HG03354 (cell line): ENCODE measurements around the gene PIGV.
A peak's percentile ranks its signal among the peaks of the same experiment; 100 is the strongest.

Source experiments
- ATAC-seq: cut with Tn5 transposase; IDR thresholded peaks from one replicate; pipeline ENCODE4 v1.9.1; 2021; ENCODE audit warnings: mild to moderate bottlenecking; ENCODE audit not compliant: unreplicated experiment, poor library complexity, severe bottlenecking

Gene PIGV

DNA sequence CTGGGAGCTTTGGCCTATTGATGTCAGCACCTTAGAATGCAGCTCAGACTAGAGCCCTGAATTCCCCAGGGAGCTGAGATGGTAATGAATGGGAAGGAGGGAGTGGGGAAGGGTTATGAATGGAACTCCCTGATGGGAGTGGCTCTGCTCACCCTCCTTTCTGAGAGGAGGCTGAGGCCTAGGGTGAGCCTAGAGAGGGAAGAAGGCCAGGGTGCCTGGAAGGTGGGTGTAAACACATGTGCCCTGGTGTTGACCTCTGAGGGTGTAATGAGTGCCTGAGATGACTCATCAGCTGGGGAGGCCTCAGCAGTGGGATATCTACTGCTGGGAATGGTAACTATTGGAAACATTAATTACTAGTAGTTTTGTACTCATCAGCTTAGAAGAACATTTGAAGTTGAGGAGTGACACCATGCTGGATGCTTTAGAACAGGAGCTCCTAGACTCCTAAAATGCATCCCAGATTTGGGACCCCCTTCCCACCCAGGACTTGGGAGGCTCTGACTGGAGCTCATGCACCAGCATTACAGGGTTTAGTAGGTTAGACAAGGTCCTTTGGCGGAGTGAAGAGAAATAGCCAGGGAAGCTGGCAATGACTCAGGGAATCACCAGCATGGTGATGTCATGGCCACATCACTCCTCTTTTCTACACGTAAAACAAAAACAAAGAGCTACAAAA is 16.0 kb upstream of the PIGV start:
- no peak for ATAC-seq

DNA sequence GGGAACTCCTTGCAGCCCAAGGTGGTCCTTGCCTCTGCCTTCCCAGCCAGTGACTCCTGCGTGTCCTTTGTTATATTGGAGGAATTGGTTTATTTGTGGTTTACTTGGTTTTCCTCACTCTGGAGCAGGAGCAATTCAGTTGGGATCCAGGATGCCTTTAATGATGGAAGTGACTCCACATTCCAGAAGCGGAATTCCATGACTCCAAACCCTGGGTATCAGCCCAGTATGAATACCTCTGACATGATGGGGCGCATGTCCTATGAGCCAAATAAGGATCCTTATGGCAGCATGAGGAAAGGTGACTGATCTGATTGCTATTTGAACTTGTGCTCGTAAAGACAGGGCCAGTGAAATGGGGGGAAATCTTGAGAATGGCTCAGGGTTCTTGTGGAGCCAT is 15.1 kb upstream of the PIGV start:
- no peak for ATAC-seq

DNA sequence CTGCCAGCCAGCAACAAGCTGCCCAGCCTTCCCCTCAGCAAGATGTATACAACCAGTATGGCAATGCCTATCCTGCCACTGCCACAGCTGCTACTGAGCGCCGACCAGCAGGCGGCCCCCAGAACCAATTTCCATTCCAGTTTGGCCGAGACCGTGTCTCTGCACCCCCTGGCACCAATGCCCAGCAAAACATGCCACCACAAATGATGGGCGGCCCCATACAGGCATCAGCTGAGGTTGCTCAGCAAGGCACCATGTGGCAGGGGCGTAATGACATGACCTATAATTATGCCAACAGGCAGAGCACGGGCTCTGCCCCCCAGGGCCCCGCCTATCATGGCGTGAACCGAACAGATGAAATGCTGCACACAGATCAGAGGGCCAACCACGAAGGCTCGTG is 13.3 kb upstream of the PIGV start:
- no peak for ATAC-seq

DNA sequence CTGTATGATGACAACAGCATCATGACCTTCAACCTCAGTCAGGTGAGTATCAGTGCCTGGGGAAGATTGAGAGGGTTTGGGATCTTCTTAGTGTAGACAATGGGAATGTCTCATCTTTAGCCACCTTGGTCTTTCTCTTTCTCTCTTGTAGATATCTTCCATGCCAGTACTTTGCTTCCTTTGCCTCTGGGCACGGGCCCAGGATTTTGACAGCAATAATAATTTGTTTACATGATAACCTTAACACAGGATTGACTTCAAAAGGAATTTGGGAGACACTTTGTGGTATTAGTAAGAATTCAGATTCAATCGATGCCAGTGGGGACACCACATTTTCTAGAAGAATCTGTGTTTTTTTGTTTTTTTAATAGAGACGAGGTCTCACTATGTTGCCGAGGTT is 12.1 kb upstream of the PIGV start:
- ATAC-seq = no peak

DNA sequence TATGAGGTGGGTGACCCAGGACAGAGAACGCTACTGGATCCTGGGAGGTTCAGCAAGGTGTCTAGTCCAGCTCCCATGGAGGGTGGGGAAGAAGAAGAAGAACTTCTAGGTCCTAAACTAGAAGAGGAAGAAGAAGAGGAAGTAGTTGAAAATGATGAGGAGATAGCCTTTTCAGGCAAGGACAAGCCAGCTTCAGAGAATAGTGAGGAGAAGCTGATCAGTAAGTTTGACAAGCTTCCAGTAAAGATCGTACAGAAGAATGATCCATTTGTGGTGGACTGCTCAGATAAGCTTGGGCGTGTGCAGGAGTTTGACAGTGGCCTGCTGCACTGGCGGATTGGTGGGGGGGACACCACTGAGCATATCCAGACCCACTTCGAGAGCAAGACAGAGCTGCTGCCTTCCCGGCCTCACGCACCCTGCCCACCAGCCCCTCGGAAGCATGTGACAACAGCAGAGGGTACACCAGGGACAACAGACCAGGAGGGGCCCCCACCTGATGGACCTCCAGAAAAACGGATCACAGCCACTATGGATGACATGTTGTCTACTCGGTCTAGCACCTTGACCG is 8.6 kb upstream of the PIGV start:
- ATAC-seq = no peak

DNA sequence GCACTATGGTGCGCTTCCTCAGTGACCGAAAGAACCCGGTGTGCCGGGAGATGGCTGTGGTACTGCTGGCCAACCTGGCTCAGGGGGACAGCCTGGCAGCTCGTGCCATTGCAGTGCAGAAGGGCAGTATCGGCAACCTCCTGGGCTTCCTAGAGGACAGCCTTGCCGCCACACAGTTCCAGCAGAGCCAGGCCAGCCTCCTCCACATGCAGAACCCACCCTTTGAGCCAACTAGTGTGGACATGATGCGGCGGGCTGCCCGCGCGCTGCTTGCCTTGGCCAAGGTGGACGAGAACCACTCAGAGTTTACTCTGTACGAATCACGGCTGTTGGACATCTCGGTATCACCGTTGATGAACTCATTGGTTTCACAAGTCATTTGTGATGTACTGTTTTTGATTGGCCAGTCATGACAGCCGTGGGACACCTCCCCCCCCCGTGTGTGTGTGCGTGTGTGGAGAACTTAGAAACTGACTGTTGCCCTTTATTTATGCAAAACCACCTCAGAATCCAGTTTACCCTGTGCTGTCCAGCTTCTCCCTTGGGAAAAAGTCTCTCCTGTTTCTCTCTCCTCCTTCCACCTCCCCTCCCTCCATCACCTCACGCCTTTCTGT is 7.3 kb upstream of the PIGV start:
- ATAC-seq = no peak

DNA sequence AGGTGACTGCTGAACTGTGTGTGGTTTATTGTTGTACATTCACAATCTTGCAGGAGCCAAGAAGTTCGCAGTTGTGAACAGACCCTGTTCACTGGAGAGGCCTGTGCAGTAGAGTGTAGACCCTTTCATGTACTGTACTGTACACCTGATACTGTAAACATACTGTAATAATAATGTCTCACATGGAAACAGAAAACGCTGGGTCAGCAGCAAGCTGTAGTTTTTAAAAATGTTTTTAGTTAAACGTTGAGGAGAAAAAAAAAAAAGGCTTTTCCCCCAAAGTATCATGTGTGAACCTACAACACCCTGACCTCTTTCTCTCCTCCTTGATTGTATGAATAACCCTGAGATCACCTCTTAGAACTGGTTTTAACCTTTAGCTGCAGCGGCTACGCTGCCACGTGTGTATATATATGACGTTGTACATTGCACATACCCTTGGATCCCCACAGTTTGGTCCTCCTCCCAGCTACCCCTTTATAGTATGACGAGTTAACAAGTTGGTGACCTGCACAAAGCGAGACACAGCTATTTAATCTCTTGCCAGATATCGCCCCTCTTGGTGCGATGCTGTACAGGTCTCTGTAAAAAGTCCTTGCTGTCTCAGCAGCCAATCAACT is 6.4 kb upstream of the PIGV start:
- no peak for ATAC-seq

DNA sequence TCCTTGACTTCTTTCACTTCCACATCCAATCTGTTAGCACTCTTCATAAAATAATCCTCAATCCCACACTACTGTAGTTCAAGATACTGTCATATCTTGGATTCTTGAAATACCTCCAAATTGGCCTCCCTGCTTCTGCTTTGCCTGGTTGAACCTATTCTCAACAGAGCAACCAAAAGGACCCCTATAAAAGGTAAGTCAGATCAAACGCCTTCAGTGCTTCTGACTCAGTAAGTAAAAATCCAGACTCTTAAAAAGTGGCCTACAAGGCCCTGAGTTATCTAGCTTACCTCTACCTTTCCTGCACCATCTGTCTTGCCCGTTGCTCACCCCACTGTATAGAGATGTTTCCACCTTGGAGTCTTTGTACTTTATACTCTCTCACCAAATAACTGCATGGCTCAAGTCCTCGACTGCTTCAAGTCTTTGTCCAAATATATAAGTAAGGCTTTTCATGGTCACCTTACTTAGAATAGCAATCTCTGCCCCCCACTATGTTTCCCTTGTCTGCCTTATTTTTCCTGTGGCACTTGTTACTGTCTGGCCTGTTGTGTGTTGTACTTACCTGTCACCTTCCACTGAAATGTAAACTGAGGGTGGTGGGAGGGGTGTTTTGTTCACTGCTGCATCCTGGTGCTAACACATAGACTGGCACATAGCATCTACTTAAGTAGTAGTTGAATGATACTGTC is 5.1 kb upstream of the PIGV start:
- no peak for ATAC-seq

DNA sequence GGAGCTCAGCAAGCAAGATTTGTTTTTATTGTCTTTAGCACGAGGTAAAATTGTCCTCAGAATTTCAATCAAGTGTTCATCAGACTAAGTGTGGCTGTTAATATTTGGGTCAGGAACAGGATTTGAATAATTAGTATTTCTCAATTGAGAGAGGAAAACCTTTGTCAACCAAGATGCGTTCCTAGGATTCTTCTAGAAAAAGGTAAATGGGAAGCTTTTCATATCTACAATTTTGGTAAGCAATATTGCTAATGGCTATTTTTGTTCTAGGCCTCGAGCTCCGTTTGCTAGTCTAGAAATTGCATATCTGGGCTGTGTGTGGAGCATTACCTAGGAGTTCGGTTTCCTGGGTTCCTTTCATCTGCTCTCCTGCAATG is 4.1 kb upstream of the PIGV start:
- ATAC-seq = no peak

DNA sequence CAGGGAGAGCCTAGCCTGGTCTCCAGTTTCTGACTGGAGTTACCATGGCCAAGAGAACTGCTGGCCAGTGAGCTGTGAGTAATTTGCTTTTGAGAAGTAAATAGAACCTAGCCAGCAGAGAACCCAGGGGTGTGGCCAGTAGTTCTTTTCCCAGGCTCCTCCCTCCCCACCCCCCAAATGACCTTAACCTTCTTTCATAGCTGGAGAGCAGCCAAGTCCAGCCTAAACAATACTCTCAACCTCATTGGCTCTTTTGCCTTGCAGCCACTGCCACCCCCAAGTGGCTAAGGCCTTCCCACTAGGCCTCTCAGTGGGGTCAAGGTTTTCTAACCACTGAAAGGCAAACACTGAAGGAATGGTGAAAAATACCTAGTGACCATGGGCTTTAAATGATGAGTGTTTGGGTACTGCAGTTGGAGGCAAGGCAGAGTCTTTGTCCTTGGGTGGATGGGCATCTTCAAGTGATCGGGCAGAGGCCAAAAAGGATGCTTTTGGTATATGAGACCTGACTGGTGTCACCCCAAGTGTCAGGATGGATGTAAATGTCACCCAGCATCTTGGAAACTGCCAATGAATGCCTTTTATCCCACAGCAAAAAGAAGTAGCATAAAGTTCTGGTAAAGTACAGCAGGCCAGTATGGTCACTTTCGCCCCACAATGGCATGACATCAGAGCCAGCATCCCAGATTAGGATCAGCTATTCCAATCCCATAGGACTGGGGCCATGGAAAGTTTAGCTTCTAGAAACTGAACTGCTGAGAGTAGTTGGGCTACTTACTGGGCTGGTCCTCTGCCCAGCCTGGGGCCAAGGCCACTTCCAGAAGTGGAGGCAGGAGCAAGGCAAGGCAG is 3.5 kb upstream of the PIGV start:
- no peak for ATAC-seq

DNA sequence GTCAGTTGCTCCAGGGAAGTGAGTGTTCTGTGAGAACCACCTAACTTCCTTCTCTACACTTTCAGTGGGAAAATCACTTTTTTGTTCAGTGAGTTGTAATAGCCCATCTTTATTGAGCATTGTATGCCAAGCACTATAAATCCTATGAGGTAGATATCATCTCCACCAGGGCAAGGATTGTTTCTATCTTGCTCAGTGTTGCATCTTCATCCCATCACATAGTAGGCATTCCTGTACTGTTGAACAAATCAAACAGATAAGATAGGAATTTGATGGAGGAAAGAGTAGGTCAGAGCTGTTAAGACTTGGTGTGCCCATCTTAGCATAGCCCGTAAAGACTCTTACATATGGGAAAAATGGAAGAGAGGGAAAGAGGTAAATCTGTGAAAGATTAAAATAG is 2.9 kb upstream of the PIGV start:
- ATAC-seq = no peak

DNA sequence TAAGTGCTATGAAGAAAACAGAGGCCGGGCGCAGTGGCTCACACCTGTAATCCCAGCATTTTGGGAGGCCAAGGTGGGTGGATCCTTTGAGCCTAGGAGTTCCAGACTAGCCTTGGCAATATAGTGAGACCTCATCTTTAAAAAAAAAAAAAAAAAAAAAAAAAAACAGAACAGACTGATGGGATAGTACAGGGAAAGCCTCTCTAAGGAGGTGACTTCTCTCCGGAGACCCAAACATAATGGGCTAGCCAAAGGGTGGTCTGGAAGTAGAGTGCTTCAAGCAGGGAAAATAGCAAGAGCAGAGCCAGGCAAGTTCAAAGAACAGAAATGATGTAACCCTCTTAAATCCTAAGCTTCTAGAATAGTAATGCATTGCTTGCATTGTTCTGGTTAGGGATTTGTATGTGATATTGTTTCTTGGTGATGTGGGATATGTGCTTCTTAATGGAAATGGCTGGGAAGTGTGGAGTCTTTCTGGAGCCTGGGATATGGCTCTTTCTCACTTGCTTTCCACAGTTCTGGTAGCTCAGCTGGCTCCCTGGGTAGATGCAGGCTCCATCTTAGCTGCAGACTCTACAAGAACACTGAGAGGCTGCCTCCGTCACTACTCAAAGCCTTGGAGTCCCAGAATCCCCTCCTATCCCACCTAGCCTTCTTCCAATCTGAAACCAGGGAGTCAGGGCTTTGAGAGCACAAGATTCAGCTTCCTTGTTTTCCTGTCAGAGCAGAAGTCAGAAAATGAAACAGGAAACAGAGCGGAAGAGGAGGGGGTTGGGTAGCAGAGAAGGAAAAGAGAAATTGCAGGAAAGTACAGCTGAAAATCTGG is 1.9 kb upstream of the PIGV start:
- no peak for ATAC-seq

DNA sequence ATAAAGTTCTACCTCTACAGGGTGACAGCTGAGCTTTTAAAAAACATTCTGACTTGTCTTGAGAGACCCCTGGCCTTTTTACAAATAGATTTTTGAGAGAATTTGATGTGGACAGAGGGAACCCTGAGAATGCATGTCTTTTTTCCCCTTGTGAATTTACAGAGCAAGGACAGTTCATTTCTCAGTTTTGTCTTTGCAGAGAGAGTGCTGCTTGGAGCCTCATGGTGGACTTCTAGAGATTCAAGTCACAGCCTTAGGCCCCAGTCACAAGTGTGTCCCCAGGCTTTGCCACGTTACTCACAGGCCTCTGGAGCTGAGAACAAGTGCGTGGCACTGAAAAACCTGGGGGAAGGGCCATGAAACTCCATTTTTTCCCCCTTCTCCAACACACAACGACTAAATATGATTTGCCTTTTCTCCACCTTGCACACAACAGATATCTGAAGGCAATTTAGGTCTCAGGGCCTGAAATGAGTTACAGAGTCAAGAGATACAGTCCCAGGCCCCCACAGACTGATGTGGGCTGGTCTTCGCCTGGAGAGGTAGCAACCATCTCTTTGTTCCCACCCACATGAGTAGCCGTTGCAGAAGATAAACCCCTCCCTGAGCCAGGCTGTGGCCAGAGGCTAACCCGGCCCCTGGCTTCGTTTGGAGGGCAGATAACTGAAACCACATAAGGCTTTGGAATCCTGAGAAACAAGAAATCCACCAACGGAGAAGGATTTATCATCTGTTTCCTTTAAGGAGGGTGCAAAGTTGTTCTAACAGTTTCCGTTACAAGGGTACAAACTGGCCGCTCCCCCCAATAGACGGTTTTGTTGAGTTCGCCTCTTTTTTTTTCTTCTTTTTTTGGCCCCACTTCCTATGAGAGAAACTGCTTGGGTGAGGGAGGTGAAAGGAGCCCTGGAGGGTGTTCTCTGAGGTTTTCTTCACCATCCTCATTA is 1.0 kb upstream of the PIGV start:
- peak; percentile 15 for ATAC-seq

DNA sequence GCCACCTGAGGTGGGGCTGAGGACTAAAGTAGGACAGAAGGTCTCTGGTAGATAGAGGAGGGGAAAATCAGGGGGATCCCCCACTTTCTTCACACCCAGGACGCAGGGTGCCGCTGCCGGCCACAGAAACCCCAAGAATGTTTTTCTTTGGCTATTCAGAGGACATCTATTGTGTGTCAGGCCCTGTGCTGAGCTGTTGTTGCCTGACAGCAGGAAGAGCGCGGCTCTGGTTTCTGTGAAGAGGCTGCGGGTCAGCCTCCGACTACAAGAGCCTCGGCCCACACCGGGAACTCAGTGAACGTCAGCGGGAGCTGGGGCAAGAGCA is 407 bp upstream of the PIGV start:
- peak; percentile 48 for ATAC-seq

DNA sequence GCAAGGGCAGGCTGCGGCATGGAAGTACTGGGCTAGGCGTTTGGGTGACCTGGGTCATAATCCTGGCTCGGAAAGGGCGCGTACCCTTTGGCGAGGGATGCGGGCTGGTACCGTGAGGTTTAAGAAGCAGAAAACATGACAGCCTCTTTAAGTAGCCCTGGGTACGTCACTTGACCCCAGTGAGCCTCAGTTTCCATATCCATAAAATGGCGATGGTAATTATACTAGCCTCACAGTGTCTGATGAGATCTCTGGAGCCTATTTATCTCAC is 700 bp downstream of the PIGV start:
- no peak for ATAC-seq

DNA sequence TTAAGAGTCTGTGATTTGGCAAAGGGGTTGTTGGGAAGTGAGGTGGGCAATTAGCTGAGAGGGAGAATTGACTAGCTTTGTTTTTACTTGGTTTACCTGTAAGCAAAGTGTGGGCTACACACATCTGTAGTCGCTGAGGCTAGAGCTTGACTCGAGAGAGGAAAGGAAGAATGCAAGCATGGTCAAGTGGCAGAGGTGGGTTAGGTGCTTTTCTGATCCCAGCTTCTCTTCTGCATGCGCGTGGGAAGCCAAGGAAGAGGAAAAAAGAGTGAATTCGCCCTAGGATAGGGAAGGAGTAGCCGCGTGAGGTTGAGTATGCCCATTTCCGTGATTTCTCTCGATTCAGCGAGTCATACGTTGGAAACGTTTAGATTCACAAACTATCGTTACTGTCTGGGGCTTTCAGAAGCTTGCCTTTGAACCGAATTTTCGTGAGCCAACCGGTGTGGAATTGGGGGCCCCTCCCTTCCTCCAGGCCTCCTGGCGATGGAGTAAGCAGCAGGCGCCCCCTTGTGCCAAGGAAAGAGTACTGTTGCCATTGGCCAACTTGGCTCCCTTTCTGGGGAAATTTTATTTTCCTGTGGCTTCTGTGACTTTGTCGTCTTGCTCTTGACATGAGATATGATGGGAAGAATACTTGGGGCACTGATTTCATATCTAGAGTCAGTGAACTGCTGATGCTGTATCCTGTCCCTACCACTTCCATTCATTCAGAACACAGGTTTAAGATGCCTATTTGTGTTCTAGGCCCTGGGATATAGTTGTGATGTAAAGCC is 1.3 kb downstream of the PIGV start:
- peak; percentile 26 for ATAC-seq

DNA sequence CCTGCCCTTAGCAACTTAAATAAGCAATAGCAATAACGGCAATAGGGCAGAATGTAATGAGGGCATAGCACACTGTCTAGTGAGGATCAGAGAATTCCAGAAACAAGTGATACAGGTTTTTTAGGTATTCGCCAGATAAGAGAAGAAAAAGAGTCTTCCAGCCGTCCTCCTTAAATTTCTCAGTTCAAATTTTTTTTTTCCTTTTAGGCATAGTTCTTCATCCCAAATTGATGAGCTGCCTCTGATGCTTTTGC is 1.8 kb downstream of the PIGV start:
- no peak for ATAC-seq

DNA sequence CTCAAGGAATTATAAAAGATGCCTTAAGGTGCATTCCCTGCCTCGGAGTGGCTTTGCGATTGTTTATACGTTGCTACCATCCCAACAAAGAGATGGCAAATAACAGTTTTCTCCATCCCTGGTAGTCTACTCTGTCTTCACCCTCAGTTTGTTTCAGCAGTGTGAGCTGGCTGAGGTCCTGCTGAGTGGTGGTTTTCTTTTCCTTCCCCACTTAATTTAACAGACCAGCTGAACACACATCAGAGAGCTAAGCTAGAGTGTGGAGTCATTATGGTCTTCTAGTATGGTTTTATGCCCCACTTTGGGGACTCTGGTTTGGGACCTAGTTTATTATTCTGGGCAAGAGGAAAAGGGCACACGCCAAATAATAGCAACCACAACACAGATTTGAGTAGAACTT is 2.2 kb downstream of the PIGV start:
- no peak for ATAC-seq
